Retinal pigment epithelial cell (primary cell): ENCODE results near the gene UBE4A.
"Not testable (repeated sequence)": the region's sequence is repeated elsewhere in the genome, so short reads cannot be mapped to it uniquely, and the experiment has no call there.

Experiments used
- DNase-seq: peaks from one replicate; pipeline ENCODE4 v3.0.0-alpha.2; 2010; ENCODE audit warnings: low read depth
- H3K4me3 ChIP-seq: 2 replicates; pipeline ENCODE4 v1.5.1; 2011; ENCODE audit warnings: mild to moderate bottlenecking, low read length, control low read depth, moderate library complexity
- TF ChIP-seq, protein P1 (sequence below): conservative IDR thresholded peaks from 2 replicates; pipeline ENCODE4 v1.5.1; 2011; ENCODE audit warnings: low read depth, low read length, control low read depth, inconsistent platforms

UBE4A gene

DNA sequence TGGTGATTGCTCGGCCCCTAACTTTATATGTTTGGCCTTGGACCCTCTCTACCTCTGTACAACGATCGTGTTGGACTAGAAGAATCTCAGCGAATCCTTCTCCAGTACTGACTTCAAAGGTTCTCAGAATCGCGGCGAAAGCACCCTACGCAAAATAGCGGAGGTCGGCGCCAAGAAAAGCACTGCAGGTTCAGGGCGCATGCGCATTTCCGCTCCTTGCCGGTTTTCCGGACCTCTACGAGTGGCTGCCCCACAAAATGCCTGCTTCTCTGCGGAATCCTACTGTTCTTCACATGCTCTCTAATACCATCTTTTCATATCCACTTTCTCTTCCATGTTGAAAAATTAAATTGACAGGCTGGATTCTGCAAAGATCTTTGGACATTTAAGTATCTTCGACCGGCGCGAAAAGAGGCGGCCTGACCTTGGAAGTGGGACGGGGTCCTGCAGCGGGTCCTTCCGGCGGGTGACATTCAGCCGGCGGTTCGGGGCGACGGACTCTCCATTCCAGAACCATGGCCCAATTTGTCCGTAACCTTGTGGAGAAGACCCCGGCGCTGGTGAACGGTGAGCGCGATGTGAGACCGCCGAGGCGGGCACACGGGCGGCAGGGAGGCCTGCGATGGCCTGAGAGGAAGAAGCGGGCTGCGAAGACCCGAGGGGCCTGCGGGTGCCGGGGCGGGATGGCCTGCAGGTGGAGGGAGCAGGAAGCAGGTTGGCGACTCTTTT is 41.9 kb downstream of the UBE4A start, which contains the start of gene ATP5MG:
Gene ATP5MG (plus strand): TSS at position 456 of the 729 bp plus-strand sequence. CDS start 60 bp downstream, at position 516.
- TF ChIP-seq, protein P1, sequence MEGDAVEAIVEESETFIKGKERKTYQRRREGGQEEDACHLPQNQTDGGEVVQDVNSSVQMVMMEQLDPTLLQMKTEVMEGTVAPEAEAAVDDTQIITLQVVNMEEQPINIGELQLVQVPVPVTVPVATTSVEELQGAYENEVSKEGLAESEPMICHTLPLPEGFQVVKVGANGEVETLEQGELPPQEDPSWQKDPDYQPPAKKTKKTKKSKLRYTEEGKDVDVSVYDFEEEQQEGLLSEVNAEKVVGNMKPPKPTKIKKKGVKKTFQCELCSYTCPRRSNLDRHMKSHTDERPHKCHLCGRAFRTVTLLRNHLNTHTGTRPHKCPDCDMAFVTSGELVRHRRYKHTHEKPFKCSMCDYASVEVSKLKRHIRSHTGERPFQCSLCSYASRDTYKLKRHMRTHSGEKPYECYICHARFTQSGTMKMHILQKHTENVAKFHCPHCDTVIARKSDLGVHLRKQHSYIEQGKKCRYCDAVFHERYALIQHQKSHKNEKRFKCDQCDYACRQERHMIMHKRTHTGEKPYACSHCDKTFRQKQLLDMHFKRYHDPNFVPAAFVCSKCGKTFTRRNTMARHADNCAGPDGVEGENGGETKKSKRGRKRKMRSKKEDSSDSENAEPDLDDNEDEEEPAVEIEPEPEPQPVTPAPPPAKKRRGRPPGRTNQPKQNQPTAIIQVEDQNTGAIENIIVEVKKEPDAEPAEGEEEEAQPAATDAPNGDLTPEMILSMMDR: peak; percentile 22
- peak; percentile 42 for DNase-seq
- peak within 1 kb of the TSS; percentile 84 for H3K4me3 ChIP-seq

DNA sequence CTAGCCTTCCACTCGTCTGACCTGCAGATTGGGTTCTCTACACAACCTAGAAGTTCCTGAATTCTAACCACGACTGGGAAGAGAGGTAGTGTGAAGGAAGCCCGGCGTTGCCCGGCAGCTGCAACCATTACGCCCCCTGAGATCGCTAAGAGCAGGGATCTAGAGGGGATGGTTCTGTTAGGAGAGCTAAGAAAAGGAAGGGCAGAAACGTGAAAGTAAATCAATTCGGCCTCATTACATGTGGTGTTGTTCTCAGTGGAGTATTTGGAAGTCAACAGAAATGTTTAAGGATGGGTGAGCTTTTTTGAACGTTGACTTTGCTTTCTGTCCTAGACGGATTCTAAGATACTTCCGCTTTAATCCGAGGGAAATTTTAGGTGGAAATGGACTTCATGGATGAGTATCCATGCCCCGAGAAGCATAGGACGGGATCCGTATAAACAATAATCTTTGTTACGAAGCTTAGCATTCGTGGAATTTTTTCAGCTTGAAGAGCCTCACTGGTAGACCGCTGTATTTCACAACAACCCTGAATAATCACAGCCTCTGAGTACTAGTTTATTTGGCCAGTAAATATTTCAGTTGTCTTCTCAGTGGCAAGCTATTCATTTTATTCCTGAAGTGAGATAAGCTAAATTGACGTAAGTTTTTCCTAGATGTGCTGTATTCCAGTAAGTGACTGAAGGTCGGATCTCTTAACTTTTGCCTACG is 42.6 kb downstream of the UBE4A start:
- TF ChIP-seq, protein P1: no peak
- H3K4me3 ChIP-seq: peak overlapping the region; percentile 84
- DNase-seq: peak; percentile 32

DNA sequence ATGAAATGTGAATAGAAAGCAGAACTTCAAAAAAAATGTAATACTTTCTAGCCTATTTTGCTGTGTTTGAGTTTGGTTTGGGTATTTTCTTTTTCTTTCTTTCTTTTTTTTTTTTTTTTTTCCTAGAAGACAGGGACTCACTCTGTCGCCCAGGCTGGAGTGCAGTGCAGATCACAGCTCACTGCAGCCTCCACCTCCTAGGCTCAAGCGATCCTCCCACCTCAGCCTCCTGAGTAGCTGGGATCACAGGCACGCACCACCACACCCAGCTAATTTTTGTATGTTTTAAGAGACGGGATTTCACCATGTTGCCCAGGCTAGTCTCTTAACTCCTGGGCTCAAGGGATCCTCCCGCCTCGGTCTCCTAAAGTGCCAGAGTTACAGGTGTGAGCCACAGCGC is 43.2 kb downstream of the UBE4A start:
- peak overlapping the region; percentile 84 for H3K4me3 ChIP-seq
- not testable (repeated sequence) for DNase-seq

DNA sequence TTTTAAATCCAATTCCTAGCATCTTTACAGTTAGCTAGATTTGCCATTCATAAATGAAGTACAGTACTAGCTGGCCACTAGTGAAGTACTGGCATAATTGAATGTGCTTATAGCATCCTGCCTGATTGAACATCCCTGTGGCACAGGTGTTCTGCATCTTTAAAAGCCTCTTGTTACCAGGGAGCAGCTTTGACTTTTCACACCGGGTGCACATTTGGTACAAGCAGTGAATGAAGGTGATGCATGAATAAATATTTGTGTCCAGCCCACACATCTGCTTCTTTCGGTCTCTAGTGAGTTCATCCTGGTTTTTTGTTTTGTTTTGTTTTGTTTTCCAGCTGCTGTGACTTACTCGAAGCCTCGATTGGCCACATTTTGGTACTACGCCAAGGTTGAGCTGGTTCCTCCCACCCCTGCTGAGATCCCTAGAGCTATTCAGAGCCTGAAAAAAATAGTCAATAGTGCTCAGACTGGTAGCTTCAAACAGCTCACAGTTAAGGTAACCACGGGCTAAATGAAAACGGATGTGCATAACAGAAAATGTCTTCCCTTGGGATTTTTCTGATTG is 47.3 kb downstream of the UBE4A start:
- no peak for DNase-seq
- TF ChIP-seq, protein P1: no peak
- no peak overlapping the region for H3K4me3 ChIP-seq

DNA sequence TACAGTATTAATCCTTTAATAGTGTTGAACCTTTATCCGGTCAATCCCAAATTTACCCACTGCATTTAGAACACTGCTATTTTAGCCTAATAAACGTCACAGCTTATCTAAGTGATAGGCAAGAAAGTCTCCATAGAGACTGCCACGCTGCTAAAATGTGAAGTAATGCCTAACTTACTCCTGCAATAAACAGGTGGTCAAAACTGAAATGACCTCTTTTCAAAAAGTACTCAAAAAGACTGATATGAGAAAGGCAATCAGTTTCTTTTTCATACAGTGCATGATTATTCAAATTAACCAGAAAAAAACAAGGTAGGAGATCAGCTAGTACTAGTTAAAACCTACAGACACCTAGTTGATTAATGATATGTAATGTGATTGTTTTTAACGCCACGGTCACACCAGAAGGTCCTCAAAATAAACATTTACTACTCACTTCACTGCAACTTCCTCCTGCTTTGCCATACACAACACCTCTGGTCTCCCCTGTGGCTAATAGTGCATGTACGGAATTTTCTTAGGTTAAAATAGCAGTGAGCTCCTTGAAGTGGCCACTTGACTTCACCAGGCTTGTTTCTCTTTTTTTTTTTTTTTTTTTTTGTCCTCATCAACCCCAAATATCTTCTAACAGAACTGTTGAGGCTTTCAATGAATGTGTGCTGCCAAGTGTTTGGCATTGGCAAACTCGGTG is 50.8 kb downstream of the UBE4A start:
- TF ChIP-seq, protein P1: no peak
- H3K4me3 ChIP-seq: no peak overlapping the region
- DNase-seq: no peak

DNA sequence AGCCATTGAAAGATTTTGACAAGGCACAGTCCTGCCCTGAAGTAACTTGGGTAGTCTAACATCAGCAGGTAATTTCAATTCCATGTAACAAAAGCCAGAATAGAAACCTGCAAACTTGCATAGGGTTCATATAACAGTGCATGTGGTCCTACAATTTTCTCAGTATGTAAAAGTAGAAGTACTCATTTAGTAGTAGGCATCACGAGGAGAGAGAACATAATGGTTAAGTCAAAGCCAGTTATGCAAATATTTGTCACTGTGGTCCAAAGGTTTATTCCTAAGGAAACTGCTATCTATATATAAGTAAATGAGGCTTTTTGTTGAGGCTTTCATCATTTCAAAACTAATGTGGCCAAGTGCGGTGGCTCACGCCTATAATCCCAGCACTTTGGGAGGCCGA is 52.1 kb downstream of the UBE4A start:
- DNase-seq: no peak
- TF ChIP-seq, protein P1: no peak
- no peak overlapping the region for H3K4me3 ChIP-seq

DNA sequence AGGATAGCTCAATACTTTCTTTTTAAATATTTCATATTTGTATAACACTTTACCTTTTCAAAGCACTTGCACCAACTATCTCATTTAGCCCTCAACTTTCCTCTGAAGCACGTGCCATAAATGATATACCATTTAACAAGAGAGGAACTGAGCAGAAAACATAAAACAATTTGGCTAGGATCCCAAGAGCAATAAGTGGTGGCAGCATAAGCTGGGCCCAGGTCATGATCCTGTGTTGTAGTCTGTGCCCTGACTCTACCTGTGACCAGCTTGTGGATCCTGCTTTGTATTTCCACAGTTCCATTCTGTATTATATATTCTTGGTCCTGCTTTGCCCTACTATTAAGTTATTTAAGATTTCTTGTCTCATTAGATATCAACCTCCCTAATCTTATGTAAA is 53.5 kb downstream of the UBE4A start:
- no peak overlapping the region for H3K4me3 ChIP-seq
- TF ChIP-seq, protein P1: no peak
- DNase-seq: no peak
